ENCODE results near the gene AOC2. TPM values are rescaled to one million over a fixed set of nuclear protein-coding genes. Genes with fewer than 3 reads are reported as not detected.

AOC2 gene
- total and polyA plus RNA-seq, 2 of the 13 experiments (the other 11 are each of a cell fraction or from before 2014, with no cell fraction given), result 1.2 to 3.3 TPM

DNA sequence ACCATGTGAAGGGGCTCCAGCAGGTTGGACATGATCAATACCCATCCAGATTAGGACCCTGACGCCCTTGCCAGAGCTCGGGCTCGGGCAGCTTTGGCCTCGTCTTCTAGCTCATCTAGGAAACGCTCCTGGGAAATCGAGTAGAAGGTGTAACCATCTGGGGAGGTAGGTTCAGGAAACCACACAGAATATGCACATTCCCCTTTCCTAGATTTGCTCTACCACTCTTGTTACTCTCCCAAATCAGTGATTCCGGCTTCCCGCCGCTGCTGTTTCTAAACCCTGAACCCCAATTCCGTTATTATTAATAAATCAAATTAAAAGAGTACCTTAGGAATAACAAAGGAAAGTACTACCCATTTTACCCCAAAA, 46.4 kb upstream of the AOC2 start (continued):
- TF ChIP-seq TOPORS (CRISPR knock-in tag; IDR thresholded peaks at IDR 0.05) (no peak), YEATS2 (CRISPR knock-in tag; IDR thresholded peaks at IDR 0.05; ENCODE audit: borderline replicate concordance) (no peak), MZF1 (CRISPR knock-in tag; IDR thresholded peaks at IDR 0.05; ENCODE audit: borderline replicate concordance) (no peak), ZNF503 (CRISPR knock-in tag; IDR thresholded peaks at IDR 0.05) (no peak), RFXANK (CRISPR knock-in tag; IDR thresholded peaks at IDR 0.05) (no peak), BORCS8-MEF2B (CRISPR knock-in tag; IDR thresholded peaks at IDR 0.05) (no peak), ZNF737 (CRISPR knock-in tag; IDR thresholded peaks at IDR 0.05; ENCODE audit: borderline replicate concordance) (0 out of 2 replicates have a peak, but pooled peaks have one; percentile 13), DPF2 (CRISPR knock-in tag; IDR thresholded peaks at IDR 0.05; ENCODE audit: borderline replicate concordance, low read depth) (no peak), ATF2 (CRISPR knock-in tag; IDR thresholded peaks at IDR 0.05) (no peak), U2AF2 (IDR thresholded peaks at IDR 0.05; ENCODE audit: low read depth, low read length) (no peak), ZNF142 (CRISPR knock-in tag; IDR thresholded peaks at IDR 0.05) (0 out of 2 replicates have a peak, but pooled peaks have one; percentile 2), CERS6 (CRISPR knock-in tag; IDR thresholded peaks at IDR 0.05) (no peak), ATF3 (CRISPR knock-in tag; IDR thresholded peaks at IDR 0.05) (no peak), WIZ (CRISPR knock-in tag; IDR thresholded peaks at IDR 0.05) (peak; percentile 8; the same call in 1 of the 2 replicates)
- TF ChIP-seq, protein P1, sequence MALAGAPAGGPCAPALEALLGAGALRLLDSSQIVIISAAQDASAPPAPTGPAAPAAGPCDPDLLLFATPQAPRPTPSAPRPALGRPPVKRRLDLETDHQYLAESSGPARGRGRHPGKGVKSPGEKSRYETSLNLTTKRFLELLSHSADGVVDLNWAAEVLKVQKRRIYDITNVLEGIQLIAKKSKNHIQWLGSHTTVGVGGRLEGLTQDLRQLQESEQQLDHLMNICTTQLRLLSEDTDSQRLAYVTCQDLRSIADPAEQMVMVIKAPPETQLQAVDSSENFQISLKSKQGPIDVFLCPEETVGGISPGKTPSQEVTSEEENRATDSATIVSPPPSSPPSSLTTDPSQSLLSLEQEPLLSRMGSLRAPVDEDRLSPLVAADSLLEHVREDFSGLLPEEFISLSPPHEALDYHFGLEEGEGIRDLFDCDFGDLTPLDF (CRISPR knock-in tag; IDR thresholded peaks at IDR 0.05), result no peak

Measured in HepG2 (cell line).